Activated CD8-positive, alpha-beta memory T cell treated with anti-CD3 and anti-CD28 coated beads for 24 hours (primary cell): ENCODE data around the gene POP4.

ENCODE experiments used
- DNase-seq: peaks from one replicate; pipeline ENCODE4 v3.0.0-alpha.2; 2020

Gene POP4

GRCh38 chr19:29665826-29666577, 59.9 kb downstream of the POP4 start:
- DNase-seq: no peak
